Neural cell (in vitro differentiated cells): ENCODE results near the gene CTSH. TPM values are rescaled to one million over a fixed set of nuclear protein-coding genes. Genes with fewer than 3 reads are reported as not detected.
A peak's percentile ranks its signal among the peaks of the same experiment; 100 is the strongest.

Experiments used
- H2AFZ ChIP-seq: fragments of 200-600, 300-800 bp; sonication (generic), shearing (Covaris generic); 2 replicates; pipeline ENCODE4 v1.6.0; 2014; ENCODE audit warnings: low read depth, mild to moderate bottlenecking, antibody characterized with exemption, low read length, moderate library complexity
- H3F3A ChIP-seq: fragments of 200-600 bp; shearing (Covaris generic); 2 replicates; pipeline ENCODE4 v1.6.1; 2016; ENCODE audit warnings: mild to moderate bottlenecking, moderate library complexity, mixed read lengths, antibody characterized with exemption, low read length; ENCODE audit not compliant: insufficient read depth, poor library complexity, severe bottlenecking
- H3K27ac ChIP-seq: fragments of 200-600, 300-800 bp; sonication (generic), shearing (Covaris generic); 2 replicates; pipeline ENCODE4 v1.5.1; 2014; ENCODE audit warnings: mild to moderate bottlenecking, low read length, moderate library complexity
- H3K27me3 ChIP-seq: fragments of 300-800, 200-600 bp; sonication (generic), shearing (Covaris generic); 2 replicates; pipeline ENCODE4 v1.6.0; 2014; ENCODE audit warnings: mild to moderate bottlenecking, low read depth, low read length, moderate library complexity; ENCODE audit not compliant: insufficient read depth
- H3K36me3 ChIP-seq: fragments of 300-800, 200-600 bp; sonication (generic), shearing (Covaris generic); 2 replicates; pipeline ENCODE4 v1.5.1; 2014; ENCODE audit warnings: mild to moderate bottlenecking, antibody characterized with exemption, low read length, moderate library complexity; ENCODE audit not compliant: insufficient read depth
- H3K4me2 ChIP-seq: fragments of 300-800, 200-600 bp; sonication (generic), shearing (Covaris generic); 2 replicates; pipeline ENCODE4 v1.6.0; 2014; ENCODE audit warnings: mild to moderate bottlenecking, low read length
- H3K4me3 ChIP-seq: fragments of 300-800, 200-600 bp; sonication (generic), shearing (Covaris generic); 2 replicates; pipeline ENCODE4 v1.5.1; 2014; ENCODE audit warnings: mild to moderate bottlenecking, low read length, moderate library complexity
- H3K79me2 ChIP-seq: fragments of 200-600 bp; shearing (Covaris generic); replicated peaks from 2 replicates; pipeline ENCODE4 v1.6.0; 2014; ENCODE audit warnings: mild to moderate bottlenecking, low read length, moderate library complexity; ENCODE audit not compliant: insufficient read depth
- H3K9ac ChIP-seq: fragments of 300-800, 200-600 bp; sonication (generic), shearing (Covaris generic); 2 replicates; pipeline ENCODE4 v1.6.1; 2016; ENCODE audit warnings: mild to moderate bottlenecking, low read length, mixed read lengths
- H3K9me2 ChIP-seq: fragments of 200-600 bp; shearing (Covaris generic); 2 replicates; pipeline ENCODE4 v1.6.1; 2016; ENCODE audit warnings: mild to moderate bottlenecking, low read length, mixed read lengths; ENCODE audit not compliant: insufficient read depth
- H3K9me3 ChIP-seq: fragments of 200-600, 300-800 bp; sonication (generic), shearing (Covaris generic); 2 replicates; pipeline ENCODE4 v1.6.1; 2016; ENCODE audit warnings: mild to moderate bottlenecking, mixed run types, low read length, moderate library complexity, mixed read lengths
- H4K20me1 ChIP-seq: fragments of 200-600 bp; shearing (Covaris generic); 2 replicates; pipeline ENCODE4 v1.6.1; 2016; ENCODE audit warnings: mild to moderate bottlenecking, mixed run types; ENCODE audit not compliant: insufficient read depth
- EP300 ChIP-seq: fragments of 450-650 bp; conservative IDR thresholded peaks from 2 replicates; pipeline ENCODE4 v1.6.1; 2014; ENCODE audit warnings: antibody characterized with exemption, mild to moderate bottlenecking, moderate library complexity; ENCODE audit not compliant: poor library complexity, severe bottlenecking
- EZH2 ChIP-seq: fragments of 200-600, 300-800 bp; shearing (Covaris generic), sonication (generic); IDR thresholded peaks from 2 replicates; pipeline ENCODE4 v1.6.1; 2014; ENCODE audit warnings: antibody characterized with exemption, low read length, borderline replicate concordance, mild to moderate bottlenecking; ENCODE audit not compliant: insufficient read depth, poor library complexity, severe bottlenecking
- MXI1 ChIP-seq: fragments of 450-650 bp; conservative IDR thresholded peaks from 2 replicates; pipeline ENCODE4 v1.6.1; 2014; ENCODE audit warnings: antibody characterized with exemption, mild to moderate bottlenecking; ENCODE audit not compliant: poor library complexity, severe bottlenecking
- POLR2AphosphoS5 ChIP-seq: IDR thresholded peaks from 2 replicates; pipeline ENCODE4 v1.6.1; 2012
- RAD21 ChIP-seq: fragments of 450-650 bp; conservative IDR thresholded peaks from 2 replicates; pipeline ENCODE4 v1.6.1; 2014; ENCODE audit warnings: antibody characterized with exemption, mild to moderate bottlenecking, moderate library complexity
- SMC3 ChIP-seq: fragments of 450-650 bp; conservative IDR thresholded peaks from 2 replicates; pipeline ENCODE4 v1.6.1; 2014; ENCODE audit warnings: antibody characterized with exemption, mild to moderate bottlenecking, moderate library complexity; ENCODE audit not compliant: poor library complexity
- TAF1 ChIP-seq: IDR thresholded peaks from 2 replicates; pipeline ENCODE4 v1.6.1; 2012; ENCODE audit warnings: low read depth
- polyA plus RNA-seq: library from polyadenylated mRNA; depleted of rRNA; stranded (reverse); fragments of >200 nt; gene quantifications from 2 replicates; pipeline ENCODE4 v1.2.3, GENCODE V29; 2014
- TF ChIP-seq, protein P1 (sequence below): IDR thresholded peaks from 2 replicates; pipeline ENCODE4 v1.6.1; 2012; ENCODE audit warnings: borderline replicate concordance
- TF ChIP-seq, protein P2 (sequence below): fragments of 450-650 bp; IDR thresholded peaks from 2 replicates; pipeline ENCODE4 v1.5.1; 2014; ENCODE audit warnings: antibody characterized with exemption, mild to moderate bottlenecking, moderate library complexity; ENCODE audit not compliant: poor library complexity, severe bottlenecking

Gene CTSH
- polyA plus RNA-seq, 1 donor from 2014 or later, result 3.3 TPM

DNA sequence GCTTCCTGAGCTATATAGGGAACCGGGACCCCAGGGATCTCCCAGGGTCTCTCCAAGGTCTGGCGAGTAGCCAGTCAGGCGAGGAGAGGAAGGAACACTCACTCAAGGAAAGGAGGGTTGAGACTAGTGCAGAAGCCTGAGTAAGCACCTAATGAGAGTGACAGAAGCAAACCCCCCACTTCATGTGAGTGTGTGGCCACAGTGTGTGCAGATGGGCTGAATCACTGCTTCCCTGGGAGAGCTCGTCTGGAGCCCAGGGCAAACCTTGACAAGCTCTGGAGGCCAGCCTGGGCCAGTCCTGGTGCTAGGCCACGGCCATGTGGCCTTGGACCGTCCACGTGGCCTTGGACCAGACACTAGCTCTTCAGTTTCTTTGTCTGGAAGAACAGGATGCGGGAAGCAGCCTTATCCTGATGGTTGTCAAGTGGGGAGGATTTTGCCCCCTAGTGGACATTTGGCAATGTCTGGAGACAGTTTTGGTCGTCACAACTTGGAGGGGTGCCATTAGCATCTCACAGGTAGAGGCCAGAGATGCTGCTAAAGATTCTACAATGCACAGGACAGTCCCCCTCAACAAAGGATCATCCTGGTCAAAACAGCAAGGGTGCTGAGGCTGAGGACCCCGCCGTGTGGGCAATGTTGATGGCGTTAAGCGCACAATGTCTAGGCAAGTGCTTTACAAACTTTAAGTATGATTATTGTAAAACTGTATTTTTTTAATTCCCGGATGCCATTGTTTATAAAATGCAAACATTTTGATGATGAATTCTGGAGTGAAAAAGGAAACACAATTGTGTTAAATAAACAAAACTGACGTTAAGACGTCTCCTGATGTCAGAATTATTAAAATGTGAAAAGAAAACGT lies 34.8 kb upstream of the CTSH start:
- no peaks in the 10 kb centered on the region for H3K27me3 ChIP-seq
- H3K9me3 ChIP-seq, result no peaks in the 10 kb centered on the region
- H4K20me1 ChIP-seq, result no peaks in the 10 kb centered on the region
- peaks cover 8% of the 10 kb centered on the region for H3K36me3 ChIP-seq
- no peak overlapping the region for H3K4me2 ChIP-seq
- TF ChIP-seq, protein P1, sequence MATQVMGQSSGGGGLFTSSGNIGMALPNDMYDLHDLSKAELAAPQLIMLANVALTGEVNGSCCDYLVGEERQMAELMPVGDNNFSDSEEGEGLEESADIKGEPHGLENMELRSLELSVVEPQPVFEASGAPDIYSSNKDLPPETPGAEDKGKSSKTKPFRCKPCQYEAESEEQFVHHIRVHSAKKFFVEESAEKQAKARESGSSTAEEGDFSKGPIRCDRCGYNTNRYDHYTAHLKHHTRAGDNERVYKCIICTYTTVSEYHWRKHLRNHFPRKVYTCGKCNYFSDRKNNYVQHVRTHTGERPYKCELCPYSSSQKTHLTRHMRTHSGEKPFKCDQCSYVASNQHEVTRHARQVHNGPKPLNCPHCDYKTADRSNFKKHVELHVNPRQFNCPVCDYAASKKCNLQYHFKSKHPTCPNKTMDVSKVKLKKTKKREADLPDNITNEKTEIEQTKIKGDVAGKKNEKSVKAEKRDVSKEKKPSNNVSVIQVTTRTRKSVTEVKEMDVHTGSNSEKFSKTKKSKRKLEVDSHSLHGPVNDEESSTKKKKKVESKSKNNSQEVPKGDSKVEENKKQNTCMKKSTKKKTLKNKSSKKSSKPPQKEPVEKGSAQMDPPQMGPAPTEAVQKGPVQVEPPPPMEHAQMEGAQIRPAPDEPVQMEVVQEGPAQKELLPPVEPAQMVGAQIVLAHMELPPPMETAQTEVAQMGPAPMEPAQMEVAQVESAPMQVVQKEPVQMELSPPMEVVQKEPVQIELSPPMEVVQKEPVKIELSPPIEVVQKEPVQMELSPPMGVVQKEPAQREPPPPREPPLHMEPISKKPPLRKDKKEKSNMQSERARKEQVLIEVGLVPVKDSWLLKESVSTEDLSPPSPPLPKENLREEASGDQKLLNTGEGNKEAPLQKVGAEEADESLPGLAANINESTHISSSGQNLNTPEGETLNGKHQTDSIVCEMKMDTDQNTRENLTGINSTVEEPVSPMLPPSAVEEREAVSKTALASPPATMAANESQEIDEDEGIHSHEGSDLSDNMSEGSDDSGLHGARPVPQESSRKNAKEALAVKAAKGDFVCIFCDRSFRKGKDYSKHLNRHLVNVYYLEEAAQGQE, result no peak
- TF ChIP-seq TAF1 (no peak), EZH2 (no peak), POLR2AphosphoS5 (no peak), SMC3 (peak; percentile 13), EP300 (no peak)
- TF ChIP-seq, protein P2, sequence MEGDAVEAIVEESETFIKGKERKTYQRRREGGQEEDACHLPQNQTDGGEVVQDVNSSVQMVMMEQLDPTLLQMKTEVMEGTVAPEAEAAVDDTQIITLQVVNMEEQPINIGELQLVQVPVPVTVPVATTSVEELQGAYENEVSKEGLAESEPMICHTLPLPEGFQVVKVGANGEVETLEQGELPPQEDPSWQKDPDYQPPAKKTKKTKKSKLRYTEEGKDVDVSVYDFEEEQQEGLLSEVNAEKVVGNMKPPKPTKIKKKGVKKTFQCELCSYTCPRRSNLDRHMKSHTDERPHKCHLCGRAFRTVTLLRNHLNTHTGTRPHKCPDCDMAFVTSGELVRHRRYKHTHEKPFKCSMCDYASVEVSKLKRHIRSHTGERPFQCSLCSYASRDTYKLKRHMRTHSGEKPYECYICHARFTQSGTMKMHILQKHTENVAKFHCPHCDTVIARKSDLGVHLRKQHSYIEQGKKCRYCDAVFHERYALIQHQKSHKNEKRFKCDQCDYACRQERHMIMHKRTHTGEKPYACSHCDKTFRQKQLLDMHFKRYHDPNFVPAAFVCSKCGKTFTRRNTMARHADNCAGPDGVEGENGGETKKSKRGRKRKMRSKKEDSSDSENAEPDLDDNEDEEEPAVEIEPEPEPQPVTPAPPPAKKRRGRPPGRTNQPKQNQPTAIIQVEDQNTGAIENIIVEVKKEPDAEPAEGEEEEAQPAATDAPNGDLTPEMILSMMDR, result peak; percentile 32
- H3K27ac ChIP-seq, result no peak overlapping the region
- no peak overlapping the region for H3K9ac ChIP-seq
- no peaks in the 10 kb centered on the region for H3K9me2 ChIP-seq
- no peak overlapping the region for H2AFZ ChIP-seq
- H3K79me2 ChIP-seq, result no peaks in the 10 kb centered on the region
- H3F3A ChIP-seq, result no peaks in the 10 kb centered on the region
- no peak overlapping the region for H3K4me3 ChIP-seq

DNA sequence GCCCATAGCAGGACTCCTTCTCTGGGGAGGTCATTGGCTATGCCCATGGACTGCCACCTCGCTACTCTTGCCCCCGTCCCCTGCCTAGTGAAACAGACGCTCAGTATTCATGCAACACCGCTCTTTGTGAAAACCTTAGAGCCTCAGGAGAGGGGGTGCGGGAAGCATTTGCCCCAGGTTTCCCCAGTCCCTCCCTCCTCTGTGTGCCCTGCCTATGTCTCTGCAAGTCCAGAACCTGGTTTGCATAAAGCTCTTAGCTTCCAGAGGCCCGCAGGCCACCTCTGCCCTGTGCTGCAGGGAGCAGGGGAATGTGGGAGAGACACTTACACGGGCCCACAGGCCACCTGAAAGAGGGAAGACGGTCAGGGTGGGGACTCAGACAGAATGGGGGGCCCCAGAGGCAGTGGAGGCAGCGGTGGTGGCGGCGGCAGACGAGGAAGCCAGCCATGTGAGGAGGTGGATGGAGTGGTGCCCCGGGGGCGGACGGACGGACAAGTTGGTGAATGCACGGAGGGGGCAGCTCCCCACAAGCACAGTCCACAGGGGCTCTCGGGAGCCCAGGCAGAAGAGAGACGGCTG lies 33.8 kb upstream of the CTSH start:
- Histone ChIP-seq H3K4me3 (no peak overlapping the region), H3K9ac (no peak overlapping the region), H3F3A (no peaks in the 10 kb centered on the region), H3K27ac (no peak overlapping the region), H2AFZ (no peak overlapping the region), H3K9me2 (no peaks in the 10 kb centered on the region), H3K9me3 (no peaks in the 10 kb centered on the region), H3K36me3 (peaks cover 4% of the 10 kb centered on the region), H3K79me2 (no peaks in the 10 kb centered on the region), H4K20me1 (no peaks in the 10 kb centered on the region), H3K4me2 (no peak overlapping the region), H3K27me3 (no peaks in the 10 kb centered on the region)
- no peak for TF ChIP-seq MXI1
- no peak for TF ChIP-seq POLR2AphosphoS5
- no peak for TF ChIP-seq EZH2
- no peak for TF ChIP-seq TAF1
- TF ChIP-seq, protein P2, result no peak
- no peak for TF ChIP-seq EP300
- no peak for TF ChIP-seq RAD21
- TF ChIP-seq, protein P1, result no peak
- no peak for TF ChIP-seq SMC3
